IPS-18a (cell line): Measurements from ENCODE around the gene FBXO24.

Source experiments
- H3K27ac ChIP-seq: one replicate; pipeline ENCODE4 v1.5.1; 2013; ENCODE audit warnings: low read length
- H3K27me3 ChIP-seq: one replicate; pipeline ENCODE4 v1.6.1; 2013; ENCODE audit warnings: mild to moderate bottlenecking, low read length; ENCODE audit not compliant: control insufficient read depth, insufficient read depth
- H3K36me3 ChIP-seq: one replicate; pipeline ENCODE4 v1.6.1; 2013; ENCODE audit warnings: low read depth, low read length; ENCODE audit not compliant: control insufficient read depth
- H3K4me1 ChIP-seq: one replicate; pipeline ENCODE4 v1.6.1; 2013; ENCODE audit warnings: low read depth, low read length; ENCODE audit not compliant: control insufficient read depth
- H3K4me3 ChIP-seq: one replicate; pipeline ENCODE4 v1.5.1; 2013; ENCODE audit warnings: low read length
- H3K9ac ChIP-seq: one replicate; pipeline ENCODE4 v1.6.1; 2013; ENCODE audit warnings: mild to moderate bottlenecking, low read length, moderate library complexity
- H3K9me3 ChIP-seq: one replicate; pipeline ENCODE4 v1.6.1; 2013; ENCODE audit warnings: low read depth, low read length; ENCODE audit not compliant: control insufficient read depth

The FBXO24 gene

GRCh38 chr7:100570954-100571828 lies 14.9 kb upstream of the FBXO24 start:
- Histone ChIP-seq H3K36me3 (no peaks in the 10 kb centered on the region), H3K27ac (no peak overlapping the region), H3K9me3 (no peaks in the 10 kb centered on the region), H3K4me1 (peaks cover 25% of the 10 kb centered on the region), H3K27me3 (peaks cover 9% of the 10 kb centered on the region), H3K9ac (no peak overlapping the region), H3K4me3 (no peak overlapping the region)

DNA sequence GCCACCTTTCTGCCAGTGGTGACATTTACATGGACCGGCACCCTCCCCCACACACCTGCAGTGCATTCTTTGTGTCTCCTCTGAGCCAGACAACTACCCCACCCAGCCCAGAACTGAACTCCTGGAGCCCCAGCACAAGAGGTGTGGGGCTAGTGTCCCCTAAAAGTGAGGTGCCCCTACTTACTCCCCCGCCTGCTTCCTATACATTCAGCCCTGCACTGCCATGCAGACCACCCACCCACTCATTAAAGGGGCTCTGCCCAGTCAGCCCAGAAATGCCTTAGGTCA lies 14.4 kb upstream of the FBXO24 start:
- Histone ChIP-seq H3K27me3 (peaks cover 9% of the 10 kb centered on the region), H3K9ac (no peak overlapping the region), H3K4me3 (no peak overlapping the region), H3K36me3 (peaks cover 5% of the 10 kb centered on the region), H3K9me3 (no peaks in the 10 kb centered on the region), H3K4me1 (peaks cover 25% of the 10 kb centered on the region), H3K27ac (no peak overlapping the region)

GRCh38 chr7:100572281-100572948 lies 13.7 kb upstream of the FBXO24 start:
- Histone ChIP-seq H3K9me3 (no peaks in the 10 kb centered on the region), H3K4me3 (no peak overlapping the region), H3K27me3 (peaks cover 9% of the 10 kb centered on the region), H3K36me3 (peaks cover 5% of the 10 kb centered on the region), H3K9ac (no peak overlapping the region), H3K27ac (no peak overlapping the region), H3K4me1 (peaks cover 25% of the 10 kb centered on the region)

- H3K9ac ChIP-seq = no peak overlapping the region
- peaks cover 25% of the 10 kb centered on the region for H3K4me1 ChIP-seq
- H3K27ac ChIP-seq = no peak overlapping the region
- peaks cover 9% of the 10 kb centered on the region for H3K27me3 ChIP-seq
- H3K9me3 ChIP-seq = no peaks in the 10 kb centered on the region
- peaks cover 5% of the 10 kb centered on the region for H3K36me3 ChIP-seq
- H3K4me3 ChIP-seq = no peak overlapping the region
These were observed 13.0 kb upstream of the FBXO24 start for GRCh38 chr7:100572949-100573675.

DNA sequence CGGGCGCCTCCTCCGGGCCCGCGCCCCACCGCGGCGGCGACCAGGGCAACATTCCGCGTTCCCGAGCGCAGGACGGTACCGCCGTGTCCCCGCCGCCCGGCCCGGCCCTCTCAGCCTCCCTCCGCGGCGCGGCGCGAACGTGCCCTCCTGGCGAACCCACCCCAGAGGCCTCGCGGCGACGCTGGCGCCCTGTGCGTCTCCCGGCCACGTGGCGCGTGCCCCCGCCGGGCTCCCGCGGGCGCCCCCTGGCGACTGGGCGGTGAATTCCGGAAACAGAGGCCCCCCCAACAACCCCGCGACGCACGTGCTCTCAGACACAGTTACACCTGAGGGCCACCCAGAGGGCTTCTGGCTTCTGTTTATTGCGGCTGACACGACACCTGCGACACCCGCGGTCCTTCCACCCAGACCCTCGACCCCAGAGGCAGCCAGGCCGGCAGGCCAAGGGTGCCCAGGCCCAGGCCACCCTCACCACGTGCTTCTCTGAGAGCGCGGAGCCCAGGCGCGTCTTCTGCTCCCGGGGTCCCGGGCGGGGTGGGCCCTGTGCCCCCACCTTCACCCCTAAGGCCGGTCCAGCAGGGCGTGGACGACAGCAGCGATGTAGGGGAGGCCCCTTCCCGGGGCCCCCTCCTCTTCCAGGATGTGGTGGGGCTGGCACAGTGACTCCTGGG lies 12.3 kb upstream of the FBXO24 start, which contains the start of gene SAP25:
Gene SAP25, minus strand, starts transcription at position 210 of the 671 bp plus-strand sequence. Its CDS starts 158 bp downstream, at position 52.
- Histone ChIP-seq H3K36me3 (peaks cover 5% of the 10 kb centered on the region), H3K27ac (no peak within 1 kb of the TSS), H3K9me3 (no peaks in the 10 kb centered on the region), H3K9ac (no peak within 1 kb of the TSS), H3K27me3 (peaks cover 9% of the 10 kb centered on the region), H3K4me3 (no peak within 1 kb of the TSS), H3K4me1 (peaks cover 24% of the 10 kb centered on the region)

DNA sequence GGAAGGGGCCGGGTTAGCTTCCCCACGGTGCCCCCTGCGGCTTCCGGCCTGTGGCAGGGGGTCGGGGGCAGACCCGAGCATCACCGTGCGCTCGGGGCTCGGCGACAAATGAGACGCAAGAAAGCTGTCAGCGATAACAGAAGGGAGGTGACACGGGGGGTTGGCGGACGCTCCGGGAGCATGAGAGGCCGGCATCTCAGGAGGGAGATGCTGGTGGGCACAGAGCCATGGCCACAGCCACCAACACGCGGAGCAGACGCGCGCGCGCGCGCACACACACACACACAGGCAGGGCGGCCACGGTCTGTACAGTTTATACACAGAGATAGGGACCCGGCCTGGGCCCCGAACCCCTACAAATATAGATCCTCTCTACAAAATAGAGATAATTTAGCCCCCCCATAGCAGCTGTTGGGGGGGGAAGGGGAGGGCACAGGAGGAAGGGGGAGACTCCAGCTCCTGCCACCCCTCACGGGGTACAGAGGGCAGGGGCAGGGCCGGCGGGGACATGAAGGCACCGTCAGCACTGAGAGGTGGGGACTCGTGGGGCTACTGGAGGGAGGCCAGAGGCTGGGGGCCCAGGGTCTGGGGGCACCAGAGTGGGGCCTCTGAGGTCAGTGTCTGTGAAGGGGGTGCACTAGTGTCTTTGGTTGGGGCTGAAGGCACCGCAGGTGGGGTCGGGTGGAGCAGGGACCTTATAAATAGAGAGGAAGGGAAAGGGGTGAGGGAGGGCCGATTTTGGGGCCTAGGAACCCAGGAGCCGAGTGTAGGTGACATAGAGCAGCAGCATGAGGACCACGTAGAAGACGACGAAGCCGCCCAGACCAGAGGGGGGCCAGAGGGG lies 11.5 kb upstream of the FBXO24 start:
- Histone ChIP-seq H3K4me1 (peaks cover 19% of the 10 kb centered on the region), H3K4me3 (no peak overlapping the region), H3K9ac (no peak overlapping the region), H3K36me3 (peaks cover 5% of the 10 kb centered on the region), H3K27ac (no peak overlapping the region), H3K9me3 (no peaks in the 10 kb centered on the region), H3K27me3 (peaks cover 9% of the 10 kb centered on the region)

GRCh38 chr7:100575206-100575631 lies 10.9 kb upstream of the FBXO24 start:
- no peak overlapping the region for H3K9ac ChIP-seq
- H3K27me3 ChIP-seq = peaks cover 6% of the 10 kb centered on the region
- H3K36me3 ChIP-seq = peaks cover 11% of the 10 kb centered on the region
- H3K27ac ChIP-seq = no peak overlapping the region
- H3K4me1 ChIP-seq = peaks cover 19% of the 10 kb centered on the region
- no peak overlapping the region for H3K4me3 ChIP-seq
- H3K9me3 ChIP-seq = no peaks in the 10 kb centered on the region

DNA sequence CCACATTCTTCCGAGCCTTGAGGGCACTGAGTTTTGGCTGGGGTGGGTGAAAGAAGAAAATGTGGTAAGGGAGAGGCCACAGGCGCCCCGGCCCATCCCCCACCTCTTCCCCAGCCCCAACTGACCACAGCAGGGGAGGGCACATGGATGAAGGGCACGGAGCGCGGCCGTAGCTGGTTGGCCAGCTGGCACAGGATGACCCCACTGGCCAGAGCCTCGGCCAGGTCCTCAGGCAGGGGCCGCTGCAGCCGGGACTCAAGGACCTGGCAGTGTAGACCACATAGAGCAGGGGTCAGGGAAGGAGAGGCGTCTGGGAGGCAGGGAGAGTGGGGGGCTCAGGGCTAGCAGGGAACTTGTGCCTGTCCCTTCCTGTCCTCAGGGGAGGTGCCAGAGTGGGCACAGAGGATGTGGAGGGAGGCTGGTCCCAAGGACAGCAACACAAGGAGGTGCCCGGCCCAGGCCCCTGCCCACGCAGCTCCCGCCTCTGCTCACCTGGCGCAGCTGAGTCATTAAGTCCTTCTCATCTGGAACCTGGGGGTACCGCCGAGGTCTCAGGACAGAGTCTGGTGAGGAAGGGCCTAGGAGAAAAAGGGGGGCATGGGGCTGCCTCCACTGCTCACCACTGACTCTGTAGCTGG lies 10.3 kb upstream of the FBXO24 start:
- peaks cover 17% of the 10 kb centered on the region for H3K36me3 ChIP-seq

DNA sequence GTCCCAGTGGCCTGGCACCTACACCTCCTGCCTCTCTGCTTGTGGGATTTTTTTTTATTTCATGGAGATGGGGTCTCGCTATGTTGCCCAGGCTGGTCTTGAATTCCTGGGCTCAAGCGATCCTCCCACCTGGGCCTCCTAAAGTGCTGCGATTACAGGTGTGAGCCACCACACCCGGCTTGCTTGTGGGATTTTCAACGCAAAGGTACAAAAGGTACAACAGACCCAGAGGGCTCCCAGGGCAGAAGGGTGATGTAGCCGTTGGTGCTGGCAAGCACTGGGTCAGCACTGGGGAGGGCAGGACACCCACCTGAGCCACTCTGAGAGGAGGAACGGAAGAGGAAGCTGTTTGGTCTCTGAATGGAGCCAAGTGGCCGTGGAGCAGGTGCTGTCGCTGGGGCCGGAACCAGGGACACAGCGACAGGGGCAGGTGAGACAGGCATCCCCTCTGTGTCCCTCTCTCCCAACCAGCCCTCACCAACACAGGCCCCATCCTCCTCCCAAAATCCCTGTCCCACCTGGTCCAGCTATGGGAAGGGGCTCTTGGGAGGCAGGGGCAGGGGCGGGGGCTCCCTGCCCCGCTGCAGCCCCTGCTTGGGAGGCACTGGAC lies 9.6 kb upstream of the FBXO24 start:
- no peaks in the 10 kb centered on the region for H3K27me3 ChIP-seq
- H3K36me3 ChIP-seq = peaks cover 22% of the 10 kb centered on the region
- no peak overlapping the region for H3K9ac ChIP-seq
- H3K4me3 ChIP-seq = no peak overlapping the region
- H3K4me1 ChIP-seq = peaks cover 13% of the 10 kb centered on the region
- no peak overlapping the region for H3K27ac ChIP-seq
- H3K9me3 ChIP-seq = no peaks in the 10 kb centered on the region

More for the DNA sequence above, 10.3 kb upstream of the FBXO24 start:
- no peak overlapping the region for H3K4me3 ChIP-seq
- H3K27ac ChIP-seq = no peak overlapping the region
- H3K9me3 ChIP-seq = no peaks in the 10 kb centered on the region
- peaks cover 3% of the 10 kb centered on the region for H3K27me3 ChIP-seq
- H3K4me1 ChIP-seq = peaks cover 18% of the 10 kb centered on the region
- H3K9ac ChIP-seq = no peak overlapping the region

DNA sequence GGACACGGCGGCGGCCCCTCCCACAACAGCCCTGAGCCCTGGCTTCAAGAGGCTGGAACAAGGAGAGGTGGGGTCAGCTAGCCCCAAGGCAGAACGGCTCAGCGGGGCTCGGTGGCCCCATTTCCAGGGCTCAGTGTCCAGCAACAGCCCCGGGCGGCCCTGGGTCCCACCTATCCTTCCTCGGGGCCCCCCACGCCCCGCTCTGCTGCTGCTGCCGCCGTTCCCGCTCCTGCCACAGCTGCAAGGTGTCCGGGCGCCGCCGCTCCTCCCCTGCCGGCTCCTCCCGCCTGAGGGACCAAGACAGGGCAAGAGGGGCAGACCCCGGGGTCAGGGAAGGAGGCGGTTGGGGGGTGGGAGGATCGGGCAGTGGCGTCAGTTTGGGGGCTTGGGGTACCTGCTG lies 9.0 kb upstream of the FBXO24 start:
- Histone ChIP-seq H3K4me3 (no peak overlapping the region), H3K4me1 (peaks cover 7% of the 10 kb centered on the region), H3K9me3 (no peaks in the 10 kb centered on the region), H3K9ac (no peak overlapping the region), H3K27me3 (no peaks in the 10 kb centered on the region), H3K27ac (no peak overlapping the region), H3K36me3 (peaks cover 25% of the 10 kb centered on the region)
